ENCODE data around the gene NBPF12.
"Not testable (repeated sequence)": the region's sequence is repeated elsewhere in the genome, so short reads cannot be mapped to it uniquely, and the experiment has no call there.

The NBPF12 gene, protein sequence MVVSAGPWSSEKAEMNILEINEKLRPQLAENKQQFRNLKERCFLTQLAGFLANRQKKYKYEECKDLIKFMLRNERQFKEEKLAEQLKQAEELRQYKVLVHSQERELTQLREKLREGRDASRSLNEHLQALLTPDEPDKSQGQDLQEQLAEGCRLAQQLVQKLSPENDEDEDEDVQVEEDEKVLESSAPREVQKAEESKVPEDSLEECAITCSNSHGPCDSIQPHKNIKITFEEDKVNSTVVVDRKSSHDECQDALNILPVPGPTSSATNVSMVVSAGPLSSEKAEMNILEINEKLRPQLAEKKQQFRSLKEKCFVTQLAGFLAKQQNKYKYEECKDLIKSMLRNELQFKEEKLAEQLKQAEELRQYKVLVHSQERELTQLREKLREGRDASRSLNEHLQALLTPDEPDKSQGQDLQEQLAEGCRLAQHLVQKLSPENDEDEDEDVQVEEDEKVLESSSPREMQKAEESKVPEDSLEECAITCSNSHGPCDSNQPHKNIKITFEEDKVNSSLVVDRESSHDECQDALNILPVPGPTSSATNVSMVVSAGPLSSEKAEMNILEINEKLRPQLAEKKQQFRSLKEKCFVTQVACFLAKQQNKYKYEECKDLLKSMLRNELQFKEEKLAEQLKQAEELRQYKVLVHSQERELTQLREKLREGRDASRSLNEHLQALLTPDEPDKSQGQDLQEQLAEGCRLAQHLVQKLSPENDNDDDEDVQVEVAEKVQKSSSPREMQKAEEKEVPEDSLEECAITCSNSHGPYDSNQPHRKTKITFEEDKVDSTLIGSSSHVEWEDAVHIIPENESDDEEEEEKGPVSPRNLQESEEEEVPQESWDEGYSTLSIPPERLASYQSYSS (N-terminal part only)
- total RNA-seq: 8.3 to 29.6 (median 15.3) reads per million in 18 experiments

DNA sequence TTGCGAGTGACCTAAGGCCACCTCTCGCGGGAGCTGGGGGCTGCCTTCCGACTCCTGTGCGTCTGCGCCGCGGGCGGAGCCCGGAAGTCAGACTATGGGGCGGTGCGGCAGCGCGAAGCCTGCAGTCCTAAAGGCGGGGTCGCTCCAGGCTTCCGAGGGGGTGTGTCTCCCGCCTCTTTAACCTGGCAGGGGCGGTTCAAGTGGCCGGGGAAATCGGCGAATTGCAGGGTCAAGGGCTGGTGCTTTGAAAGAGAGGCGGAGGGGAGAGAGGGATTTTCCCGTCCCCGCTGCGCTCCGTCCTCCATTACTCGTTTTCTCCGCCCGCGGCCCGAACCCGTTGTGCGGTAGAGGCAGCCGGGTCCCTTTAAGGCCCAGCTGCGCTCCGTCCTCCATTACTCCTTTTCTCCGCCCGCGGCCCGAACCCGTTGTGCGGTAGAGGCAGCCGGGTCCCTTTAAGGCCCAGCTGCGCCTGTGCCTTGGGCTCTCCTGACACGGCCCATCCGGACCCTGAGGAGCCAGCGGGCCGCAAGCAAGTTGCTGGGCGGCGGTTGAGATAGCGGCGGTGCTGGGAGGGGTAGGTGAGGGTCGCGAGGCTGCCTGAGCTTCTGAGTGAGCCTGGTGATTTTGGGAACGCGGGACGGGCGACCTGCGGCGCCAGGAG is at the start of gene NBPF12:
Gene NBPF12 (plus strand): TSS at position 83 of the 661 bp plus-strand sequence. CDS start 21,820 bp downstream, outside the sequence.
- peak; percentile 66 to 91 for DNase-seq

DNA sequence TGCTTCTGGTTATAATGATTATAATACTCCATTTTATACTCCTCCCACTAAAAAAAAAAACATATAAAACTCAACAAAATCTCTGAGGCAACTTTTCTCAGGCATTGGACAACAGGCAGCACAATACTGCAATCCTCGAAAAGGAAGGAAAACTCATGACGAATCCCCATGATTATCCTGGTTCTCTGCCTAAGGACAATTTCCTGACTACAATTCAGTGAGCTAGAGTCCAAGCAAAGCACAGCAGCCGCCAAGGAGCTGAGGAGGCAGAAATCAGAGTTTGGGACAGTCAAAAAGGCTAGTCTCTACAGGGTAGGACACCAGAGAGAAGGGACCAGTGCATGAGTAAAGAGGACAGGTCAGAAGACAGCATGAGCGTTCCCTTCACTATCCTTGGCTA is 46.8 kb upstream of the NBPF12 start:
- DNase-seq: not testable (repeated sequence)

GRCh38 chr1:146892331-146892730 is 45.8 kb upstream of the NBPF12 start:
- not testable (repeated sequence) for DNase-seq

- DNase-seq: not testable (repeated sequence)
Observed at GRCh38 chr1:146907565-146908261, 30.4 kb upstream of the NBPF12 start.

DNA sequence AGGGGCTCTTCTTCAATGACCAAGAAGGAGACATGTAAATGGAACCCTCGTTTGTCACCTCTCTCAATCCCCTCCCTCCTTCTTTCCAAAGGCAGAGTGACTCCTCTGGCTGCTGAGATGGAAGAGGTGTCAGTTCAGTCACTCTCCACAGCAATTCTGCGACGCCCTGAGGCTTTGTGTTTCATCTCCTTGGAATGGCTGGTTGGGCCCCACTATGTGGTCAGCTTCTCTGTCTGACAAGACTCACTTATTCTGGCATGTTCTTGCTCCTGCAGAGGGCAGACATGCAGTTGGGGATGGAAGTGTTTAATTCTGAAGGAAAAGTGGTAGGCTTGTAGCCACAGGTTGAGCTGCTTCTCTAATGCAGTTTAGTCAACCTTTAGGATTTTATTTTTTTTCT is 25.1 kb upstream of the NBPF12 start:
- DNase-seq: not testable (repeated sequence)

- DNase-seq: not testable (repeated sequence)
Observed at GRCh38 chr1:146920811-146921210, 17.3 kb upstream of the NBPF12 start.

DNA sequence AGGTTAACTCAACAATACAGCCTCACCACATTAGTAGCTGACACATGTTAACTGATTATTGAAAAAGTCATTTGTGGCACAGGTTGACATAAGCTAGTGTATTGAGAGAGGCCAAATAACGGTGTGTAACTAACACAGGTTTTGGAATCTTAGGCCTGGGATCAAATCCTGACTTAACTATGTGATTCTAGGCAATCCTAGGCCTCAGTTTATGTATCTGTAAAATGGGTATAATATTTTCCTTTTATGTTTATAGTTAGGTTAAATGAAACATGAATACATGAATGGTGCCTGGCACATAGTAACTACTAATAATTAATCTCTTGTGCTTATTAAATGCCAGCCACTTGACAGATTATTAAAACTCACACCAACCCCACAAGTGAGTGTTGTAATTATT is 15.5 kb upstream of the NBPF12 start:
- DNase-seq: not testable (repeated sequence)

- DNase-seq: not testable (repeated sequence)
Observed at GRCh38 chr1:146924106-146924505, 14.0 kb upstream of the NBPF12 start.

DNA sequence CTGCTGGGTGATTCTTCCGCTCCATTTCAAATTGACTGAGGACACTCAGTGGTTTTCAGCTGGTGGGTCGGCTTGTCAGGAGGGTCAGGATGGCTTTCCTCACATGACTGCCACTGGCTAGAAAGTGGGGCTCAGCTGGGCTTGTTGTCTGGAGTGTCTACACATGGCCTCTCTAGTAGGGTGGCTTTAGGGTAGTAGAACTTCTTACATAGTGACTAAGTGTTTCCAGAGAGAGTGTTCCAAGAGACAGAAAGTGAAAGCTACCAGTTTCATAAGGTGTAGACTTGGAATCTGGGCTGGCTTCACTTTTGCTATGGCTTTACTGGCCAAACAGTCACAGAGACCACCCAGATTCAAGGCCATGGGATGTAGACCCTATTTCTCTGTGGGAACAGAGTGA is 11.7 kb upstream of the NBPF12 start:
- DNase-seq: not testable (repeated sequence)

DNA sequence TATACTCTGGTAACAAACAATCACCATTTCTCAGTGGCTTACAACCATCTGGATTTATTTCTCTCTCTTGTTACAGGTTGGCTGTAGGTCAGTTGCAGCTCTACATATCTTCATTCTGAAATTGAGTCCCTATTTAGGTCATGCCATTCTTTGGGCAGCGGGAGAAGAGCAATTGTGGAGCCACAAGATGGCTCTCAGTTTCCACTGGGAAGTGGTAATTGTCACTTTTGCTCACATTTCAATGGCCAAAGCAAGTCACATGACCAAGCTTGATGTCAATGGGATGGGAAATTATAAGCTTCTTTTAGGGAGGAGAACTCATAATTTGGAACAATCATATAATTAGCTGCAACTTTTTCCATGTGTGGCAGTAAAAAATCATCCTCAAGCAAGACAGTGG is 7.9 kb upstream of the NBPF12 start:
- not testable (repeated sequence) for DNase-seq

DNA sequence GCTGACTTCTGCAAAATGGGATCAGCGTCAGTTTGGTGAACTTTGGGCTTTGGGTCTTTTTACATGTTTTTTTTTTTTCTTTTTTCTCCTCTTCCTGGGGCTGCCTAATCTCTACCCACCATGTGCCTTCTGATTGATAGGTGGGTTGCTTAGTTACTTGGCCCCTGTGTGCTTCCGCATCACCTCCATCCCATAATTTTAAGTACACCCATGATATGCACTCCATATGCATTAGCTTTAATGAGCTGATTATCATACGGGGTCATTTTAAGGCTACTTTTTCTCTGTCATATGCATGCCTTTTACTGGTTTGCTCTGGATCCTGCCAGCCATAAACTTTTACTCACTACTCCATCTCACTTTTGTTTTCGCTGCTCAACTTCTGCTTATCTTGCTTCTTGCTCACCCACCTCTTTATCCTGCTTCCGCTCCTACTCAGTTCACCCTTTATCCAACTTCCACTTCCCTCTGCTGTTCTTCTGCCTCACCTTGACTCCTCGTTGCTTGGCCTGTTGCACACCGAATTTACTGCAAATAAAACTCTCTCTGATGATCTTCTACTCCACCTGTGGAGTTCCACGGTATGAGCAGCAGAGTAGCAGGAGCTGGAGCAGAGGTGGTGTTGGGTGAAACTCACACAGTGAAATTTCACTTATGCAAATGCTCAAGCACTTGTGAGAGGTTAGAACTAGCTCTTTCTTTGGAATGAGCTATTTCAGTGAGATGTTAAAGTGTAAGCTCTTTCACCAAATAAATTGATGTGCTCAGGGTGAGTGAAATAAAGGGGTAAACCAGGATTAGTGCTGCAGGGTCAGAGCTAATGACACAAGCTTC is 3.5 kb upstream of the NBPF12 start:
- not testable (repeated sequence) for DNase-seq

DNA sequence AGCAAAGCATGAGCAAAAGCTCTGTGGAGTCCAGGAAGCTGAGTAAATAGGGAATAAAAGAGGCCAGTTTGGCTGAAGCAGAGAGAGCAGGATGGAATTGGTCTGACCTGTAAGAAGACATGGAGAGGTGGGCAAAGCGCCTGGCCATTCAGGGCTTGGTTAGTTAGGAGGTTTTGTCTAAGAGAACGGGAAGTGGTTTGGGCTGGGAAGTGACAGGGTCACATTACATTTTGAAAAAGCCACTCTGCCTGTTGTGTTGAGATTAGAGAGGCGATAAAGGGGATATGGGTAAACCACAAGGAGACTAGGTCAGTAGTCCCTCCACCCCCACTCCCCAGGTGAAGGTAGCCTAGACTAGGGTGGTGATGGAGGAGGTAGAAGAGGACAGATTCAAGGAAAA is 662 bp upstream of the NBPF12 start:
- DNase-seq: not testable (repeated sequence)

DNA sequence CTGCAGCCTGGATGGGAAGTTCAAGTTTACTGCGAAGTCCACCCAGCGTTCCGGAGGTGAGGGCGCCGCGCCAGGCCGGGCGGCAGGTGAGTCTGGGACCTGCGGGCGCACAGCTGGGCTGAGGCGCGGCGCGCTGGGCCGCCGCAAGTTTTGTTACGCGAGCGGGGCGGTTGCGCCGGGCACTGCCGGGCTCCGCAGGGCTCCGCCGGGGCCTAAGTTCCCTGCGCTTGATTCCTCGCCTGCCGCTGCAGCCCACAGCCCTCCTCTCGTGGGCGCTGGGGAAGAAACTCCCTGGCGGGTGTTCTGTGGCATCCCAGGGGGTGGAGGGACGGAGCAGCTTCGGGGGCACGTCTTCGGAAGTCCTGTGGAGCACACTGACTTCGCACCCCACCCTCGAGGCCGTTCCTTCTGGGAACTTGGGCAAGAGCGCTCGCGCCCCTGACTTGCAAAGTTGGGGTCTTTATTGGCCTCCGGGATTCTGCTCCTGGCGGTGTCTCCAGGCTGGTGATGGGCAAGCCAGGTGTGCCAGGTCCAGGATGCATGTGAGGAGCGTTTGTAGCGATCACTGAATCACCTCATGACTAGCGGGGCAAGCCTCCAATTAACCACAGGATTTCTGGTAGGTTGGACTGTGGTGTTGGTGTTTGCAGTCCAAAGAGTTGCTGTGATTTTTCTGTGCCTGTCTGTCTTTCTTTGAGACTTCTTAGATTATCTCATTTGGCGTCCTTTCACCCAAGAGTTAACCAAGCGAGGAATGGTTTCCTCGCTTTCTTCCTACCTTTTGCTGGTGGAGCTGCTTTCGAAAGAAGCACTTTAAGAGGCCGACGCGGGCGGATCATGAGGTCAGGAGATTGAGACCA is 1.0 kb downstream of the NBPF12 start:
- DNase-seq: peak; percentile 16 to 44

GRCh38 chr1:146940293-146940692 is 2.2 kb downstream of the NBPF12 start:
- not testable (repeated sequence) for DNase-seq

DNA sequence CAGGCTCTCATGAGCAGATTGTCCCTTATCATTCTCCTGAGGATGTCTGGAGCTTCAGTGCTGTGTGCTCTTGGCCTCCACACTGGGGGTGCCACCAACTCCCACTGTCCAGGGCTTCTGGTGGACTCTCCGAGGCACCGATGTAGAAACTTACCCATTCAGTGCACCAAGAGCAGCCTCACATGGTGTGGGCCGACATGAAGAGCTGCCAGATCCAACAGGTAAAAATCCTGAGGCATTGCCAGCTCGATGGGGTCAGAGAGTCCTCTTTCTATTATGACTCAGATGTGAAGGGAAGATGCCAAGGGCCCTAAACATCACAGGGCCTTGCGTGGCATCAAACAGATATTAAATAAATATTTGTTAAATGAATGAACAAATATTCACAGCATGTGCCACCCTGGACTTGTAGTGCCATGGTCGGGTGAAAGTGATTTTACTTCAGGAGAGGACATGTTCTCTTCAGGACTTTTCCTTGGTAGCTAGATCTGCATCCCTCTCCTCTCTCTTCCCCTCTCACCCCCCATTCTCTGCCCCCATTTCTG is 5.3 kb downstream of the NBPF12 start:
- not testable (repeated sequence) for DNase-seq

- not testable (repeated sequence) for DNase-seq
Observed at GRCh38 chr1:146948127-146948526, 10.0 kb downstream of the NBPF12 start.

DNA sequence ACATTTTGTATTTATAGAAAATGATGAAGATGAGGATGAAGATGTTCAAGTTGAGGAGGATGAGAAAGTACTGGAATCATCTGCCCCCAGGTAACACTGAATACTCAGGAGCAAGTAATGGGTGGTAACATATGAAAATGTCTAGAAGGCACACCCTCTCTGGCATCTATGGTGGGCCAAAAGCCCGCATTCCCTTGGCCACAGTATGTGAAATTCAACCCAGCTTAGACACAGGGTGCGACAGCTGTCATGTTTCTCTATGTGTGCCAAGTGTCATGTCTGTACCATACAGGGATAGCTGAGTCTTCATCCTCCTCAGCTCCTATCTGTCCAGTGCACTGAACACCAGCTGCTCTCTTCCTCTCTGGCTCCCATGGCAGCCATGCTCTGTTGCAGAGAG is 26.2 kb downstream of the NBPF12 start:
- DNase-seq: not testable (repeated sequence)

GRCh38 chr1:146966351-146966750 is 28.2 kb downstream of the NBPF12 start:
- DNase-seq: not testable (repeated sequence)

GRCh38 chr1:146970656-146971055 is 32.5 kb downstream of the NBPF12 start:
- DNase-seq: not testable (repeated sequence)

DNA sequence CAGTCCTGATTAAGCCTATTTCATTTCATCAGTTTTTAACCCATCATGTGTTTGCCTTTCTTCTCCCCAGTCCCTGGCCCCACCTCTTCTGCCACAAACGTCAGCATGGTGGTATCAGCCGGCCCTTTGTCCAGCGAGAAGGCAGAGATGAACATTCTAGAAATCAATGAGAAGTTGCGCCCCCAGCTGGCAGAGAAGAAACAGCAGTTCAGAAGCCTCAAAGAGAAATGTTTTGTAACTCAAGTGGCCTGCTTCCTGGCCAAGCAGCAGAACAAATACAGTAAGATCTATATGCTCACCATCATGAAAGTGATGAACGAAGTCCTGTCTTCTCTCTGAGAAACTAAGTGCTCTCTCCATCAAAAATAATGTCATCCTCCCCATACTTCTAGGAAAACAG is 34.6 kb downstream of the NBPF12 start:
- DNase-seq: not testable (repeated sequence)

All from inflammatory macrophage (primary cell).